ENCODE data around the gene ARL2.

Gene ARL2

DNA sequence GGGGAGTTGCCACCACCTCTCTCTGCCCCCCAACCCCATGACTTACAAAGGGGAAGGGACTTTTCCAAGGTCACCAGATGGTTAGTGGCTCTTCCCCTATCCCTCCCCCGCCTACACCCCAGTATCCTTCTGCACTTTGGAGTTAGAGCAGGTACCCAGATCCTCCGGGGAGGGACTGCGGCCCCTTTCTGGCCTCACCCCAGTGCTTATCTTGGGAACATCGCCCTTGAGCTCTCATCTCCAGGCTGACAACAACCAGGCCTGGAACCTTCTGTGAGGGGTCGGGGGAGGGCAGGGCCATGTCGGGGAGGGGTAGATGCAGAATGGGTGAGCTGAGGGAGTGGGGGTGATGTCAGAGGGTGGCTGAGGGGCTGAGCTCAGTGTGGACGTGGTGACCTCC is 51.9 kb downstream of the ARL2 start:
- no peak overlapping the region for H3K27ac ChIP-seq (replicated peaks)
- no peaks in the 10 kb centered on the region for H3K27me3 ChIP-seq (ENCODE audit: insufficient read depth, poor library complexity, severe bottlenecking)
- DNase-seq (ENCODE audit: low read depth in 1 of 2, low spot score in 1 of 2) = no peak
- TF ChIP-seq SPI1 (IDR thresholded peaks at IDR 0.05; ENCODE audit: borderline replicate concordance, low read depth) (no peak), GABPA (IDR thresholded peaks at IDR 0.05; ENCODE audit: low read depth) (no peak), POLR2AphosphoS5 (IDR thresholded peaks at IDR 0.05; ENCODE audit: low read depth) (no peak)
- TF ChIP-seq, protein P1, sequence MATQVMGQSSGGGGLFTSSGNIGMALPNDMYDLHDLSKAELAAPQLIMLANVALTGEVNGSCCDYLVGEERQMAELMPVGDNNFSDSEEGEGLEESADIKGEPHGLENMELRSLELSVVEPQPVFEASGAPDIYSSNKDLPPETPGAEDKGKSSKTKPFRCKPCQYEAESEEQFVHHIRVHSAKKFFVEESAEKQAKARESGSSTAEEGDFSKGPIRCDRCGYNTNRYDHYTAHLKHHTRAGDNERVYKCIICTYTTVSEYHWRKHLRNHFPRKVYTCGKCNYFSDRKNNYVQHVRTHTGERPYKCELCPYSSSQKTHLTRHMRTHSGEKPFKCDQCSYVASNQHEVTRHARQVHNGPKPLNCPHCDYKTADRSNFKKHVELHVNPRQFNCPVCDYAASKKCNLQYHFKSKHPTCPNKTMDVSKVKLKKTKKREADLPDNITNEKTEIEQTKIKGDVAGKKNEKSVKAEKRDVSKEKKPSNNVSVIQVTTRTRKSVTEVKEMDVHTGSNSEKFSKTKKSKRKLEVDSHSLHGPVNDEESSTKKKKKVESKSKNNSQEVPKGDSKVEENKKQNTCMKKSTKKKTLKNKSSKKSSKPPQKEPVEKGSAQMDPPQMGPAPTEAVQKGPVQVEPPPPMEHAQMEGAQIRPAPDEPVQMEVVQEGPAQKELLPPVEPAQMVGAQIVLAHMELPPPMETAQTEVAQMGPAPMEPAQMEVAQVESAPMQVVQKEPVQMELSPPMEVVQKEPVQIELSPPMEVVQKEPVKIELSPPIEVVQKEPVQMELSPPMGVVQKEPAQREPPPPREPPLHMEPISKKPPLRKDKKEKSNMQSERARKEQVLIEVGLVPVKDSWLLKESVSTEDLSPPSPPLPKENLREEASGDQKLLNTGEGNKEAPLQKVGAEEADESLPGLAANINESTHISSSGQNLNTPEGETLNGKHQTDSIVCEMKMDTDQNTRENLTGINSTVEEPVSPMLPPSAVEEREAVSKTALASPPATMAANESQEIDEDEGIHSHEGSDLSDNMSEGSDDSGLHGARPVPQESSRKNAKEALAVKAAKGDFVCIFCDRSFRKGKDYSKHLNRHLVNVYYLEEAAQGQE (IDR thresholded peaks at IDR 0.05; ENCODE audit: insufficient replicate concordance, low read depth) = no peak
- TF ChIP-seq, protein P2, sequence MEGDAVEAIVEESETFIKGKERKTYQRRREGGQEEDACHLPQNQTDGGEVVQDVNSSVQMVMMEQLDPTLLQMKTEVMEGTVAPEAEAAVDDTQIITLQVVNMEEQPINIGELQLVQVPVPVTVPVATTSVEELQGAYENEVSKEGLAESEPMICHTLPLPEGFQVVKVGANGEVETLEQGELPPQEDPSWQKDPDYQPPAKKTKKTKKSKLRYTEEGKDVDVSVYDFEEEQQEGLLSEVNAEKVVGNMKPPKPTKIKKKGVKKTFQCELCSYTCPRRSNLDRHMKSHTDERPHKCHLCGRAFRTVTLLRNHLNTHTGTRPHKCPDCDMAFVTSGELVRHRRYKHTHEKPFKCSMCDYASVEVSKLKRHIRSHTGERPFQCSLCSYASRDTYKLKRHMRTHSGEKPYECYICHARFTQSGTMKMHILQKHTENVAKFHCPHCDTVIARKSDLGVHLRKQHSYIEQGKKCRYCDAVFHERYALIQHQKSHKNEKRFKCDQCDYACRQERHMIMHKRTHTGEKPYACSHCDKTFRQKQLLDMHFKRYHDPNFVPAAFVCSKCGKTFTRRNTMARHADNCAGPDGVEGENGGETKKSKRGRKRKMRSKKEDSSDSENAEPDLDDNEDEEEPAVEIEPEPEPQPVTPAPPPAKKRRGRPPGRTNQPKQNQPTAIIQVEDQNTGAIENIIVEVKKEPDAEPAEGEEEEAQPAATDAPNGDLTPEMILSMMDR (IDR thresholded peaks at IDR 0.05; ENCODE audit: insufficient read depth, low read length) = no peak
- no peak overlapping the region for H3K4me3 ChIP-seq (replicated peaks; ENCODE audit: insufficient read depth, low read length)

DNA sequence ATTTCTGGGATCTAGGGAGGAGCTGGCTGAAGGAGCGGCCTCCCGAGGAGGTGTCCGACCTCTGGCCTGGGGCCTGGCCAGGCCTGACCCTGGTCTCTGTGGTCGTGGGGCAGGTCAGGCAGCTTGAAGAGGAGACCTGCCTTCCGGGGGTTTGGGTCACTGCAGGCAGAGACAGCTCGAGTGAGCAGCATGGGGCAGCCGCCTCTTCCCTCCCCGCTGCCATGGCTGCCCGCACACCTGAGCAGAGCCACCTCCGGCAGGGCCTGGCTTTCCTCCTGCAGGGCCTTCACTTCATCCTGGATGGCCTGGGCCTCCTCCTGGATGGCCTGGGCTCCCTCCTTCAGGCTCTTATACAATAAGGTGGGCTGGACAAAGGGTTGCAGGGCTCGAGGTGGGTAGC is 52.4 kb downstream of the ARL2 start:
- TF ChIP-seq, protein P1 (IDR thresholded peaks at IDR 0.05; ENCODE audit: insufficient replicate concordance, low read depth) = no peak
- TF ChIP-seq POLR2AphosphoS5 (IDR thresholded peaks at IDR 0.05; ENCODE audit: low read depth) = no peak
- H3K4me3 ChIP-seq (replicated peaks; ENCODE audit: insufficient read depth, low read length) = no peak overlapping the region
- no peaks in the 10 kb centered on the region for H3K27me3 ChIP-seq (ENCODE audit: insufficient read depth, poor library complexity, severe bottlenecking)
- H3K27ac ChIP-seq (replicated peaks) = no peak overlapping the region
- no peak for DNase-seq (ENCODE audit: low read depth in 1 of 2, low spot score in 1 of 2)

DNA sequence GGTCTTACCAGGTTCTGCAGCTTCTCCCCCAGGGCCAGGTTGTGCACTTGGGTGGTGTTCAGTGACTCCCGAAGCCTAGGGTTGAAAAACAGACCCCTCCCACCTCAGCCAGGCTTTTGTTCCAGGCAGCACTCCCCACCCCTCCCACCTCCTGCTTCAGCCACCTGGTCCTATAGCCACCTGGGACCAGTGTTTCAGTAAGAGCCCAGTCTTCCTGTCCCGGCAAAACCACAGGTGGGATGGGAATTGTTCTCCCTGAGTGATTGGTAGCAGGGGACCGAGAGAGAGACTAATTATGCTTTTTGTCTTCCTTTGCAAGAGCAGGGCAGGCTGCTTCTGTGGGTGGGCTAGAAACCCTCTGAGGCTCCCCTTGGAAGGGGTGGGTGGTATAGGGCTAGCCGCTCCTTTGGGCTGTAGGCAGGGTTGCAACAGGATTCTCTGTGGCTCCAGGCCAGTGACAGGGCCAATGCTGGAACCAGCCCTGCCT is 52.9 kb downstream of the ARL2 start:
- DNase-seq (ENCODE audit: low read depth in 1 of 2, low spot score in 1 of 2) = no peak
- H3K27me3 ChIP-seq (ENCODE audit: insufficient read depth, poor library complexity, severe bottlenecking) = no peaks in the 10 kb centered on the region
- no peak overlapping the region for H3K27ac ChIP-seq (replicated peaks)
- TF ChIP-seq SPI1 (IDR thresholded peaks at IDR 0.05; ENCODE audit: borderline replicate concordance, low read depth) (no peak), POLR2AphosphoS5 (IDR thresholded peaks at IDR 0.05; ENCODE audit: low read depth) (no peak), GABPA (IDR thresholded peaks at IDR 0.05; ENCODE audit: low read depth) (no peak)
- TF ChIP-seq, protein P2 (IDR thresholded peaks at IDR 0.05; ENCODE audit: insufficient read depth, low read length) = no peak
- TF ChIP-seq, protein P1 (IDR thresholded peaks at IDR 0.05; ENCODE audit: insufficient replicate concordance, low read depth) = no peak
- H3K4me3 ChIP-seq (replicated peaks; ENCODE audit: insufficient read depth, low read length) = no peak overlapping the region

Data from HL-60 (cell line).